CD4-positive, alpha-beta memory T cell (primary cell): Measurements from ENCODE around the gene S100Z. TPM values are rescaled to one million over a fixed set of nuclear protein-coding genes. Genes with fewer than 3 reads are reported as not detected.

Experiments used
- CTCF ChIA-PET: fragments of 350-600 bp; sonication (Branson Sonifier 250); formaldehyde crosslinking; loops from one replicate; lab custom pipeline; 2021; ENCODE audit warnings: inconsistent platforms; ENCODE audit not compliant: partially characterized antibody; lab: Charles Lee
- POLR2A ChIA-PET: fragments of 350-600 bp; sonication (Branson Sonifier 250); formaldehyde crosslinking; loops from one replicate; lab custom pipeline; 2021; ENCODE audit not compliant: partially characterized antibody; lab: Charles Lee
- DNase-seq, 5 donors: peaks; one replicate each; pipeline versions ENCODE4 v3.0.0 to v3.0.0-alpha.2; 2020 to 2022; ENCODE audit warnings: mixed read lengths in 1 of 5
- H3K27ac ChIP-seq: one replicate; pipeline ENCODE4 v1.7.0; 2013; ENCODE audit warnings: low read depth, low read length
- H3K27me3 ChIP-seq: 2 replicates; pipeline ENCODE4 v1.7.0; 2013; ENCODE audit warnings: mild to moderate bottlenecking, low read length, moderate library complexity; ENCODE audit not compliant: insufficient read depth
- H3K36me3 ChIP-seq: 2 replicates; pipeline ENCODE4 v1.7.0; 2013; ENCODE audit warnings: mild to moderate bottlenecking, low read length, moderate library complexity; ENCODE audit not compliant: insufficient read depth
- H3K4me1 ChIP-seq: 2 replicates; pipeline ENCODE4 v1.7.0; 2013; ENCODE audit warnings: mild to moderate bottlenecking, low read length, moderate library complexity; ENCODE audit not compliant: insufficient read depth
- H3K4me3 ChIP-seq, 2 donors: one replicate each; pipeline ENCODE4 v1.7.0; 2013; ENCODE audit warnings: low read length in 2 of 2, mild to moderate bottlenecking in 1 of 2
- H3K9me3 ChIP-seq, 2 donors: one replicate each; pipeline ENCODE4 v1.7.0; 2013; ENCODE audit warnings: low read length in 2 of 2, control low read depth in 1 of 2; ENCODE audit not compliant: control insufficient read depth in 1 of 2
- H3K27ac Mint-ChIP-seq, 7 donors: one replicate each; pipeline ENCODE4 v1.8.0; 2020 to 2021; ENCODE audit warnings: mixed read lengths in 7 of 7, mild to moderate bottlenecking in 6 of 7, inconsistent platforms in 3 of 7, moderate library complexity in 3 of 7
- H3K27me3 Mint-ChIP-seq, 2 donors: one replicate each; pipeline ENCODE4 v1.8.0; 2020 to 2021; ENCODE audit warnings: mixed read lengths in 2 of 2
- H3K36me3 Mint-ChIP-seq, 2 donors: one replicate each; pipeline ENCODE4 v1.8.0; 2020 to 2021; ENCODE audit warnings: mixed read lengths in 2 of 2, inconsistent platforms in 1 of 2, mild to moderate bottlenecking in 1 of 2
- H3K4me1 Mint-ChIP-seq, 4 donors: one replicate each; pipeline ENCODE4 v1.8.0; 2020 to 2021; ENCODE audit warnings: mixed read lengths in 4 of 4, mild to moderate bottlenecking in 1 of 4
- H3K4me3 Mint-ChIP-seq, 8 donors: one replicate each; pipeline ENCODE4 v1.8.0; 2020 to 2021; ENCODE audit warnings: mixed read lengths in 8 of 8, mild to moderate bottlenecking in 7 of 8, moderate library complexity in 6 of 8, inconsistent platforms in 3 of 8
- H3K9me3 Mint-ChIP-seq, 8 donors: one replicate each; pipeline ENCODE4 v1.8.0; 2020 to 2021; ENCODE audit warnings: mixed read lengths in 8 of 8, mild to moderate bottlenecking in 5 of 8, inconsistent platforms in 3 of 8, moderate library complexity in 1 of 8
- intact Hi-C: fragments of 100-400 bp; cut with micrococcal nuclease; formaldehyde crosslinking; loops from one replicate; pipeline ENCODE4 v1.15.1; 2023
- polyA plus RNA-seq, 2 donors: library from polyadenylated mRNA; unstranded; fragments of 300-500 nt; fragmentation: Illumina TruSeq; gene quantifications; one replicate each; pipeline ENCODE4 v1.2.3, GENCODE V29; 2021
- total RNA-seq, 2 experiments: library from RNA; stranded (reverse); gene quantifications; one replicate each; pipeline ENCODE4 v1.2.3, GENCODE V29; 2021

The S100Z gene
- total and polyA plus RNA-seq, 4 experiments from 2014 or later: 0.13 to 2.3 (median 1.4) TPM

GRCh38 chr5:76867827-76868693 lies 18.2 kb downstream of the S100Z start:
- POLR2A ChIA-PET: interaction anchor here (1.0 to 1.3 kb wide), 2 partner anchors 12 to 624 kb away, joined by 3 read pairs; no protein-coding TSS in a partner anchor
- intact Hi-C loops: loop anchor here (1.0 to 5.0 kb wide), 7 partner anchors 164 to 1401 kb away; partner anchors contain the start of genes AGGF1 and WDR41
- Mint-ChIP-seq H3K27me3 (no peaks in the 10 kb centered on the region), H3K36me3 (no peaks in the 10 kb centered on the region), H3K27ac (no peak overlapping the region), H3K9me3 (no peaks in the 10 kb centered on the region), H3K4me3 (no peak overlapping the region), H3K4me1 (peaks cover 0 to 2% (median 0%) of the 10 kb centered on the region in 4 donors)
- Histone ChIP-seq H3K27me3 (no peaks in the 10 kb centered on the region), H3K9me3 (no peaks in the 10 kb centered on the region), H3K4me1 (no peaks in the 10 kb centered on the region), H3K36me3 (no peaks in the 10 kb centered on the region), H3K27ac (no peak overlapping the region), H3K4me3 (no peak overlapping the region)
- DNase-seq: peak; percentile 56 to 63 (median 62)
- CTCF ChIA-PET: interaction anchor here (0.7 to 2.2 kb wide), 10 partner anchors 10 to 1400 kb away, joined by 3 to 18 read pairs (median 5); partner anchors contain the start of genes S100Z and WDR41

GRCh38 chr5:76870046-76870445 lies 20.2 kb downstream of the S100Z start:
- intact Hi-C loops: no loop called here
- no peaks in the 10 kb centered on the region for H3K4me1 ChIP-seq
- POLR2A ChIA-PET: no interaction called here
- H3K9me3 Mint-ChIP-seq: no peaks in the 10 kb centered on the region
- H3K4me1 Mint-ChIP-seq: peaks cover 0 to 2% (median 0%) of the 10 kb centered on the region in 4 donors
- no peaks in the 10 kb centered on the region for H3K36me3 ChIP-seq
- no peak for DNase-seq
- no peaks in the 10 kb centered on the region for H3K27me3 ChIP-seq
- H3K36me3 Mint-ChIP-seq: no peaks in the 10 kb centered on the region
- CTCF ChIA-PET: interaction anchor here (0.7 to 1.9 kb wide), 4 partner anchors 135 to 622 kb away, joined by 3 to 10 read pairs (median 4); partner anchors contain the start of gene WDR41
- no peak overlapping the region for H3K4me3 ChIP-seq
- H3K27ac Mint-ChIP-seq: no peak overlapping the region
- no peak overlapping the region for H3K27ac ChIP-seq
- H3K9me3 ChIP-seq: no peaks in the 10 kb centered on the region
- no peaks in the 10 kb centered on the region for H3K27me3 Mint-ChIP-seq
- no peak overlapping the region for H3K4me3 Mint-ChIP-seq

GRCh38 chr5:76874088-76874581 lies 24.3 kb downstream of the S100Z start:
- H3K4me3 Mint-ChIP-seq: no peak overlapping the region
- no peaks in the 10 kb centered on the region for H3K4me1 Mint-ChIP-seq
- Histone ChIP-seq H3K4me1 (no peaks in the 10 kb centered on the region), H3K36me3 (no peaks in the 10 kb centered on the region), H3K27me3 (no peaks in the 10 kb centered on the region), H3K9me3 (no peaks in the 10 kb centered on the region), H3K4me3 (no peak overlapping the region), H3K27ac (no peak overlapping the region)
- H3K27ac Mint-ChIP-seq: no peak overlapping the region
- intact Hi-C loops: no loop called here
- POLR2A ChIA-PET: no interaction called here
- no peak for DNase-seq
- CTCF ChIA-PET: no interaction called here
- H3K9me3 Mint-ChIP-seq: no peaks in the 10 kb centered on the region
- peaks cover 0 to 1% of the 10 kb centered on the region in 2 donors for H3K27me3 Mint-ChIP-seq
- H3K36me3 Mint-ChIP-seq: no peaks in the 10 kb centered on the region

- no peaks in the 10 kb centered on the region for H3K36me3 ChIP-seq
These were observed 39.0 kb downstream of the S100Z start for GRCh38 chr5:76888733-76889300.

GRCh38 chr5:76893294-76893693 lies 43.5 kb downstream of the S100Z start:
- Mint-ChIP-seq H3K4me3 (no peak overlapping the region), H3K27me3 (no peaks in the 10 kb centered on the region), H3K27ac (no peak overlapping the region), H3K4me1 (peaks cover 0 to 2% (median 0%) of the 10 kb centered on the region in 4 donors), H3K36me3 (peaks cover 2 to 8% of the 10 kb centered on the region in 2 donors), H3K9me3 (peaks cover 0 to 18% (median 6%) of the 10 kb centered on the region in 8 donors)
- CTCF ChIA-PET: no interaction called here
- intact Hi-C loops: no loop called here
- POLR2A ChIA-PET: no interaction called here
- no peaks in the 10 kb centered on the region for H3K27me3 ChIP-seq
- no peak overlapping the region for H3K4me3 ChIP-seq
- no peaks in the 10 kb centered on the region for H3K9me3 ChIP-seq
- H3K27ac ChIP-seq: no peak overlapping the region
- no peak for DNase-seq
- H3K4me1 ChIP-seq: no peaks in the 10 kb centered on the region
- no peaks in the 10 kb centered on the region for H3K36me3 ChIP-seq

More at GRCh38 chr5:76888733-76889300, 39.0 kb downstream of the S100Z start:
- H3K36me3 Mint-ChIP-seq: no peaks in the 10 kb centered on the region
- ChIA-PET CTCF (no interaction called here), POLR2A (no interaction called here)
- no peak overlapping the region for H3K27ac Mint-ChIP-seq
- H3K27me3 ChIP-seq: no peaks in the 10 kb centered on the region
- no peaks in the 10 kb centered on the region for H3K4me1 ChIP-seq
- H3K4me3 ChIP-seq: no peak overlapping the region
- H3K27ac ChIP-seq: no peak overlapping the region
- no peak overlapping the region for H3K4me3 Mint-ChIP-seq
- peaks cover 0 to 3% of the 10 kb centered on the region in 2 donors for H3K27me3 Mint-ChIP-seq
- H3K9me3 ChIP-seq: no peaks in the 10 kb centered on the region
- no peaks in the 10 kb centered on the region for H3K9me3 Mint-ChIP-seq
- intact Hi-C loops: no loop called here
- peaks cover 0 to 2% (median 0%) of the 10 kb centered on the region in 4 donors for H3K4me1 Mint-ChIP-seq
- DNase-seq: no peak

DNA sequence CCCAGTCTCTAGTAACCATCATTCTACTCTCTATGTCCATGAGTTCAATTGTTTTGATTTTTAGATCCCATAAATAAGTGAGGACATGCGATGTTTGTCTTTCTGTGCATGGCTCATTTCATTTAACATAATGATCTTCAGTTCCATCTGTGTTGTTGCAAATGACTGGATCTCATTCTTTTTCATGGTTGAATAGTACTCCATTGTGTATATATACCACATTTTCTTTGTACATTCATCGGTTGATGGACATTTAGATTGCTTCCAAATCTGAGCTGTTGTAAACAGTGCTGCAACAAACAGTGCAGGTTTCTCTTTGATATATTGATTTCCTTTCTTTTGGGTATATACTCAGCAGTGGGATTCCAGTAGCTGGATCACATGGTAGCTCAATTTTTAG lies 46.4 kb downstream of the S100Z start:
- intact Hi-C loops: no loop called here
- H3K27ac Mint-ChIP-seq: no peak overlapping the region

GRCh38 chr5:76901522-76901921 lies 51.7 kb downstream of the S100Z start:
- intact Hi-C loops: no loop called here
- Mint-ChIP-seq H3K36me3 (peaks cover 12 to 20% of the 10 kb centered on the region in 2 donors), H3K27ac (no peak overlapping the region), H3K9me3 (peaks cover 0 to 53% (median 28%) of the 10 kb centered on the region in 8 donors), H3K4me3 (no peak overlapping the region), H3K4me1 (no peaks in the 10 kb centered on the region), H3K27me3 (peaks cover 0 to 3% of the 10 kb centered on the region in 2 donors)
- Histone ChIP-seq H3K27me3 (no peaks in the 10 kb centered on the region), H3K4me1 (no peaks in the 10 kb centered on the region), H3K27ac (no peak overlapping the region), H3K4me3 (no peak overlapping the region), H3K9me3 (peaks cover 0 to 7% of the 10 kb centered on the region in 2 donors), H3K36me3 (no peaks in the 10 kb centered on the region)
- DNase-seq: no peak
- CTCF ChIA-PET: no interaction called here
- POLR2A ChIA-PET: no interaction called here

More for the DNA sequence above, 46.4 kb downstream of the S100Z start:
- Mint-ChIP-seq H3K4me3 (no peak overlapping the region), H3K4me1 (peaks cover 0 to 2% (median 0%) of the 10 kb centered on the region in 4 donors), H3K27me3 (peaks cover 0 to 3% of the 10 kb centered on the region in 2 donors), H3K36me3 (peaks cover 18 to 20% of the 10 kb centered on the region in 2 donors), H3K9me3 (peaks cover 0 to 44% (median 26%) of the 10 kb centered on the region in 8 donors)
- no peaks in the 10 kb centered on the region for H3K36me3 ChIP-seq
- POLR2A ChIA-PET: no interaction called here
- H3K27me3 ChIP-seq: no peaks in the 10 kb centered on the region
- peaks cover 0 to 7% of the 10 kb centered on the region in 2 donors for H3K9me3 ChIP-seq
- H3K27ac ChIP-seq: no peak overlapping the region
- DNase-seq: no peak
- H3K4me1 ChIP-seq: no peaks in the 10 kb centered on the region
- CTCF ChIA-PET: no interaction called here
- no peak overlapping the region for H3K4me3 ChIP-seq
